ENCODE measurements around the gene FAM149B1. TPM values are rescaled to one million over a fixed set of nuclear protein-coding genes. Genes with fewer than 3 reads are reported as not detected.

Gene FAM149B1
- total RNA-seq, 1 donor from 2014 or later = 16.0 TPM

- CTCF ChIA-PET = no interaction called here
- Mint-ChIP-seq H3K27me3 (no peaks in the 10 kb centered on the region), H3K4me3 (peak within 1 kb of the TSS; percentile 93), H3K36me3 (ENCODE audit: low read depth) (peaks cover 74% of the 10 kb centered on the region), H3K4me1 (peaks cover 55% of the 10 kb centered on the region), H3K27ac (peak within 1 kb of the TSS; percentile 93), H3K9me3 (no peaks in the 10 kb centered on the region)
- POLR2A ChIA-PET = interaction anchor here (0.6 to 2.3 kb wide), 13 partner anchors 10 to 1591 kb away, joined by 3 to 18 read pairs (median 4); partner anchors contain the start of genes CHCHD1, ECD, FAM149B1 and MICU1
- DNase-seq (peak; percentile 99), ATAC-seq (ENCODE audit: low read depth) (peak; percentile 84)
- intact Hi-C loops (cut with micrococcal nuclease) = loop anchor here (1.0 to 10.0 kb wide), 7 partner anchors 79 to 552 kb away; partner anchors contain the start of genes CFAP70, ECD, FAM149B1 and MCU
- TF ChIP-seq CTCF (IDR thresholded peaks at IDR 0.05) = no peak
Measured at GRCh38 chr10:73246646-73247508, 79.0 kb downstream of the FAM149B1 start, which contains the start of gene DNAJC9. Gene DNAJC9, minus strand, starts transcription at chr10:73247255. Its CDS starts 66 bp downstream, at chr10:73247189.

- H3K4me1 Mint-ChIP-seq = peaks cover 61% of the 10 kb centered on the region
- ATAC-seq (ENCODE audit: low read depth) (no peak), DNase-seq (no peak)
- TF ChIP-seq CTCF (IDR thresholded peaks at IDR 0.05) = no peak
- peak overlapping the region; percentile 93 for H3K27ac Mint-ChIP-seq
- peaks cover 76% of the 10 kb centered on the region for H3K36me3 Mint-ChIP-seq (ENCODE audit: low read depth)
- intact Hi-C loops (cut with micrococcal nuclease) = loop anchor here (1.0 to 10.0 kb wide), 7 partner anchors 79 to 553 kb away; partner anchors contain the start of genes CFAP70, ECD, FAM149B1 and MCU
- ChIA-PET CTCF (no interaction called here), POLR2A (interaction anchor here (0.6 to 2.3 kb wide), 12 partner anchors 9 to 1590 kb away, joined by 3 to 18 read pairs (median 5); partner anchors contain the start of genes CHCHD1, ECD, FAM149B1 and MICU1)
- H3K9me3 Mint-ChIP-seq = no peaks in the 10 kb centered on the region
- H3K27me3 Mint-ChIP-seq = no peaks in the 10 kb centered on the region
- peak overlapping the region; percentile 93 for H3K4me3 Mint-ChIP-seq
Measured at GRCh38 chr10:73247509-73248258, 79.8 kb downstream of the FAM149B1 start.

- Mint-ChIP-seq H3K27me3 (no peaks in the 10 kb centered on the region), H3K4me3 (peak overlapping the region; percentile 93), H3K9me3 (no peaks in the 10 kb centered on the region), H3K27ac (peak overlapping the region; percentile 93), H3K36me3 (ENCODE audit: low read depth) (peaks cover 73% of the 10 kb centered on the region), H3K4me1 (peaks cover 67% of the 10 kb centered on the region)
- ChIA-PET POLR2A (no interaction called here), CTCF (no interaction called here)
- intact Hi-C loops (cut with micrococcal nuclease) = loop anchor here (10.0 kb wide), 1 partner anchor 553 kb away; the partner anchor contains the start of gene MCU
- ATAC-seq (ENCODE audit: low read depth) = no peak
- DNase-seq = no peak
- TF ChIP-seq CTCF (IDR thresholded peaks at IDR 0.05) = no peak
Measured at GRCh38 chr10:73248259-73248724, 80.4 kb downstream of the FAM149B1 start.

- intact Hi-C loops (cut with micrococcal nuclease) = loop anchor here (1.0 to 5.0 kb wide), 7 partner anchors 107 to 1980 kb away; partner anchors contain the start of genes ANXA7, CFAP70, MICU1 and VDAC2
- peak overlapping the region; percentile 99 for H3K4me3 Mint-ChIP-seq
- ATAC-seq (ENCODE audit: low read depth) = peak; percentile 47
- H3K9me3 Mint-ChIP-seq = no peaks in the 10 kb centered on the region
- peaks cover 50% of the 10 kb centered on the region for H3K4me1 Mint-ChIP-seq
- no peaks in the 10 kb centered on the region for H3K27me3 Mint-ChIP-seq
- no peak for DNase-seq
- no peak for TF ChIP-seq CTCF (IDR thresholded peaks at IDR 0.05)
- H3K27ac Mint-ChIP-seq = peak overlapping the region; percentile 95
- ChIA-PET CTCF (interaction anchor here (1.1 kb wide), 1 partner anchor 12 kb away, joined by 4 read pairs; no protein-coding TSS in a partner anchor), POLR2A (interaction anchor here (0.5 to 3.1 kb wide), 8 partner anchors 12 to 244 kb away, joined by 3 to 14 read pairs (median 6); partner anchors contain the start of genes ECD, FAM149B1, P4HA1 and PPP3CB)
- peaks cover 45% of the 10 kb centered on the region for H3K36me3 Mint-ChIP-seq (ENCODE audit: low read depth)
Measured at GRCh38 chr10:73251683-73252444, 83.9 kb downstream of the FAM149B1 start.
